Loucy (cell line): Measurements from ENCODE around the gene CRYBG3.

Experiments
- CTCF ChIP-seq: fragments of 200-600 bp; sonication (generic); conservative IDR thresholded peaks from 2 replicates; pipeline ENCODE4 v1.5.1; 2014; ENCODE audit warnings: mild to moderate bottlenecking, antibody characterized with exemption, low read length
- EZH2phosphoT487 ChIP-seq: fragments of 200-600 bp; IDR thresholded peaks from 2 replicates; pipeline ENCODE4 v1.6.1; 2018; ENCODE audit warnings: antibody characterized with exemption, mild to moderate bottlenecking, moderate library complexity, borderline replicate concordance

GRCh38 chr3:97885931-97886824, 64.4 kb downstream of the CRYBG3 start:
- TF ChIP-seq CTCF = no peak
- no peak for TF ChIP-seq EZH2phosphoT487
